Measurements from ENCODE around the gene XIAP.
"Not testable (repeated sequence)": the region's sequence is repeated elsewhere in the genome, so short reads cannot be mapped to it uniquely, and the experiment has no call there.

XIAP gene

GRCh38 chrX:123876844-123877243 lies 17.0 kb downstream of the XIAP start:
- peak; percentile 2 for DNase-seq

GRCh38 chrX:123878252-123878721 lies 18.4 kb downstream of the XIAP start:
- DNase-seq = no peak

GRCh38 chrX:123881330-123881729 lies 21.5 kb downstream of the XIAP start:
- DNase-seq = no peak

- DNase-seq = no peak
Measured at GRCh38 chrX:123882391-123882790, 22.5 kb downstream of the XIAP start.

- DNase-seq = peak; percentile 59
Measured at GRCh38 chrX:123884809-123885408, 25.1 kb downstream of the XIAP start.

- DNase-seq = no peak
Measured at GRCh38 chrX:123899701-123900100, 39.8 kb downstream of the XIAP start.

- not testable (repeated sequence) for DNase-seq
Measured at GRCh38 chrX:123903261-123903660, 43.4 kb downstream of the XIAP start.

GRCh38 chrX:123905332-123905731 lies 45.5 kb downstream of the XIAP start:
- no peak for DNase-seq

- no peak for DNase-seq
Measured at GRCh38 chrX:123906557-123907316, 46.9 kb downstream of the XIAP start.

- DNase-seq = no peak
Measured at GRCh38 chrX:123909523-123909922, 49.7 kb downstream of the XIAP start.

- DNase-seq = no peak
Measured at GRCh38 chrX:123917069-123917468, 57.2 kb downstream of the XIAP start.

GRCh38 chrX:123918106-123918721 lies 58.4 kb downstream of the XIAP start:
- no peak for DNase-seq

- no peak for DNase-seq
Measured at GRCh38 chrX:123920105-123920785, 60.4 kb downstream of the XIAP start.

- no peak for DNase-seq
Measured at GRCh38 chrX:123923211-123923610, 63.4 kb downstream of the XIAP start.

GRCh38 chrX:123924186-123924585 lies 64.3 kb downstream of the XIAP start:
- no peak for DNase-seq

GRCh38 chrX:123927845-123928244 lies 68.0 kb downstream of the XIAP start:
- DNase-seq = no peak

- DNase-seq = not testable (repeated sequence)
Measured at GRCh38 chrX:123932055-123932454, 72.2 kb downstream of the XIAP start.

GRCh38 chrX:123943074-123943473 lies 83.2 kb downstream of the XIAP start:
- no peak for DNase-seq

- DNase-seq = no peak
Measured at GRCh38 chrX:123943488-123943887, 83.6 kb downstream of the XIAP start.

GRCh38 chrX:123949846-123950245 lies 90.0 kb downstream of the XIAP start:
- no peak for DNase-seq

- no peak for DNase-seq
Measured at GRCh38 chrX:123959281-123960063, 99.6 kb downstream of the XIAP start.

- DNase-seq = no peak
Measured at GRCh38 chrX:123960956-123961267, 101.1 kb downstream of the XIAP start.

Measured in NCI-H2171 treated with DMSO at 0.1 percent for 48 hours (cell line).